Ovary (tissue), 3 donors: ENCODE data around the gene TRAPPC10.

Experiments
- EP300 ChIP-seq: sonication (generic); formaldehyde crosslinking; IDR thresholded peaks from one replicate; pipeline ENCODE4 v1.6.1; 2017; ENCODE audit warnings: antibody characterized with exemption
- POLR2A ChIP-seq: fragments of 450-650 bp; IDR thresholded peaks from one replicate; pipeline ENCODE4 v1.6.1; 2017; ENCODE audit warnings: antibody characterized with exemption, mild to moderate bottlenecking, moderate library complexity
- TF ChIP-seq, protein P1 (sequence below), 3 donors: fragments of 450-650 bp in 2 of 3; fragments of 200-600 bp in 1 of 3; IDR thresholded peaks; one replicate each; pipeline versions ENCODE4 v1.5.1 to v1.8.0; 2016 to 2022; ENCODE audit warnings: antibody characterized with exemption in 3 of 3, mild to moderate bottlenecking in 1 of 3
- donor health status: DM: no; HTN: no; CAD: no.

DNA sequence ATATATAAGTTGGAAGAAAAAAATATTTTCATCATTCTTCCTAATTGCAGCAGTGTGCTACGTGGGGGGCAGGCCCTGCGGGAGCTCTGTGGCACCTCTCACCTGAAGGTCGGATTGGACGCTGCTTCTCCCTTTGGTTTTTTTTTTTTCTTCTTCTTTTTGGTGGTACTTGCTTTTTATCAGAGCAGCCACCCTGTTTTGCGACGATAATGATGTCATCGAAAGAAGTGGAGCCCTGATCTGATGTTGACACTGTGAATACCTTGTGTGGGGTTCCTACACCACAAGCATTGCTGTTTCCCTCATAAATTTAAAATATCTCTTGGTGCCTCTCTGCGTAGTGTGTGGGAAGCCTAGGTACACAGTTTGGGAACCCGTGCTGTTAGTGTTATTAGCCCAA, 5.5 kb downstream of the TRAPPC10 start:
- TF ChIP-seq, protein P1, sequence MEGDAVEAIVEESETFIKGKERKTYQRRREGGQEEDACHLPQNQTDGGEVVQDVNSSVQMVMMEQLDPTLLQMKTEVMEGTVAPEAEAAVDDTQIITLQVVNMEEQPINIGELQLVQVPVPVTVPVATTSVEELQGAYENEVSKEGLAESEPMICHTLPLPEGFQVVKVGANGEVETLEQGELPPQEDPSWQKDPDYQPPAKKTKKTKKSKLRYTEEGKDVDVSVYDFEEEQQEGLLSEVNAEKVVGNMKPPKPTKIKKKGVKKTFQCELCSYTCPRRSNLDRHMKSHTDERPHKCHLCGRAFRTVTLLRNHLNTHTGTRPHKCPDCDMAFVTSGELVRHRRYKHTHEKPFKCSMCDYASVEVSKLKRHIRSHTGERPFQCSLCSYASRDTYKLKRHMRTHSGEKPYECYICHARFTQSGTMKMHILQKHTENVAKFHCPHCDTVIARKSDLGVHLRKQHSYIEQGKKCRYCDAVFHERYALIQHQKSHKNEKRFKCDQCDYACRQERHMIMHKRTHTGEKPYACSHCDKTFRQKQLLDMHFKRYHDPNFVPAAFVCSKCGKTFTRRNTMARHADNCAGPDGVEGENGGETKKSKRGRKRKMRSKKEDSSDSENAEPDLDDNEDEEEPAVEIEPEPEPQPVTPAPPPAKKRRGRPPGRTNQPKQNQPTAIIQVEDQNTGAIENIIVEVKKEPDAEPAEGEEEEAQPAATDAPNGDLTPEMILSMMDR (IDR thresholded peaks at IDR 0.05) = no peak
- TF ChIP-seq POLR2A (no peak), EP300 (no peak)
